IgD-negative memory B cell (primary cell): ENCODE data around the gene HIP1. TPM values are rescaled to one million over a fixed set of nuclear protein-coding genes. Genes with fewer than 3 reads are reported as not detected.
"Not testable (repeated sequence)": the region's sequence is repeated elsewhere in the genome, so short reads cannot be mapped to it uniquely, and the experiment has no call there.

ENCODE experiments used
- H3K27ac Mint-ChIP-seq, 3 donors: one replicate each; pipeline ENCODE4 v1.8.0; 2020 to 2022; ENCODE audit warnings: mild to moderate bottlenecking in 3 of 3, mixed read lengths in 3 of 3, moderate library complexity in 1 of 3
- H3K27me3 Mint-ChIP-seq: one replicate; pipeline ENCODE4 v1.8.0; 2021; ENCODE audit warnings: mixed read lengths
- H3K36me3 Mint-ChIP-seq: one replicate; pipeline ENCODE4 v1.8.0; 2020; ENCODE audit warnings: mild to moderate bottlenecking, mixed read lengths
- H3K4me1 Mint-ChIP-seq, 3 donors: one replicate each; pipeline ENCODE4 v1.8.0; 2020 to 2022; ENCODE audit warnings: mixed read lengths in 3 of 3, mild to moderate bottlenecking in 1 of 3
- H3K4me3 Mint-ChIP-seq, 4 donors: one replicate each; pipeline ENCODE4 v1.8.0; 2020 to 2022; ENCODE audit warnings: mild to moderate bottlenecking in 4 of 4, mixed read lengths in 4 of 4, moderate library complexity in 3 of 4
- H3K9me3 Mint-ChIP-seq, 3 donors: one replicate each; pipeline ENCODE4 v1.8.0; 2020 to 2021; ENCODE audit warnings: mixed read lengths in 3 of 3, mild to moderate bottlenecking in 1 of 3
- polyA plus RNA-seq: library from polyadenylated mRNA; unstranded; fragments of 300-500 nt; fragmentation: Illumina TruSeq; gene quantifications from one replicate; pipeline ENCODE4 v1.2.3, GENCODE V29; 2021

Gene HIP1
- polyA plus RNA-seq, 1 donor from 2014 or later: 3.4 TPM

GRCh38 chr7:75531359-75531821 lies 207.4 kb downstream of the HIP1 start:
- Mint-ChIP-seq H3K4me1 (peaks cover 15 to 17% (median 16%) of the 10 kb centered on the region in 3 donors), H3K27me3 (peaks cover 3% of the 10 kb centered on the region), H3K9me3 (no peaks in the 10 kb centered on the region), H3K36me3 (peaks cover 2% of the 10 kb centered on the region), H3K27ac (no peak overlapping the region), H3K4me3 (peak overlapping the region in 1 of 4 donors; percentile 49)

- Mint-ChIP-seq H3K4me1 (peaks cover 18 to 23% (median 19%) of the 10 kb centered on the region in 3 donors), H3K4me3 (peak overlapping the region; percentile 81 to 97 (median 89)), H3K27ac (peak overlapping the region in 2 of 3 donors; percentile 49 to 84)
- not testable (repeated sequence) for H3K27me3 Mint-ChIP-seq, H3K36me3 Mint-ChIP-seq, H3K9me3 Mint-ChIP-seq
Observed at GRCh38 chr7:75527224-75527722, 211.5 kb downstream of the HIP1 start.

DNA sequence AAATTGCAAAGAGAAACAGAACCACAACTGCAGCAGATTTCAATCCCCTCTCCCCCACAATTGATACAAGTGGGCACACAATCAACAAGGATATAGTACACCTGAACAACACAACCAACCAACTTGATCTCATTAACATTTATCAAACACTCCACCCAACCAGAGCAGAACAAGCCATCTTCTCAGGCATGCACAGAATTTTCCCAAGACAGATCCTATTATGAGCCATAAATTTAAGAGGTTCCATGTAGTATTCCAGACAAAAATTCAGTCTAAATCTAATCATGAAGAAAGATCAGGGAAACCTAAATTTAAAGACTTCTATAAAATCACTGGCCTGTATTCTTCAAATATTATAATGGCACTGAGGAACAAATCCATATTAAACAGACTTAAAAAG lies 217.0 kb downstream of the HIP1 start:
- peaks cover 16% of the 10 kb centered on the region for H3K36me3 Mint-ChIP-seq
- H3K27ac Mint-ChIP-seq, H3K4me3 Mint-ChIP-seq, H3K9me3 Mint-ChIP-seq, H3K27me3 Mint-ChIP-seq: not testable (repeated sequence)
- peaks cover 15 to 20% (median 18%) of the 10 kb centered on the region in 3 donors for H3K4me1 Mint-ChIP-seq

- not testable (repeated sequence) for H3K4me3 Mint-ChIP-seq, H3K27ac Mint-ChIP-seq, H3K9me3 Mint-ChIP-seq, H3K27me3 Mint-ChIP-seq
- peaks cover 16% of the 10 kb centered on the region for H3K36me3 Mint-ChIP-seq
- peaks cover 6 to 14% (median 11%) of the 10 kb centered on the region in 3 donors for H3K4me1 Mint-ChIP-seq
Observed at GRCh38 chr7:75518842-75519241, 219.9 kb downstream of the HIP1 start.

DNA sequence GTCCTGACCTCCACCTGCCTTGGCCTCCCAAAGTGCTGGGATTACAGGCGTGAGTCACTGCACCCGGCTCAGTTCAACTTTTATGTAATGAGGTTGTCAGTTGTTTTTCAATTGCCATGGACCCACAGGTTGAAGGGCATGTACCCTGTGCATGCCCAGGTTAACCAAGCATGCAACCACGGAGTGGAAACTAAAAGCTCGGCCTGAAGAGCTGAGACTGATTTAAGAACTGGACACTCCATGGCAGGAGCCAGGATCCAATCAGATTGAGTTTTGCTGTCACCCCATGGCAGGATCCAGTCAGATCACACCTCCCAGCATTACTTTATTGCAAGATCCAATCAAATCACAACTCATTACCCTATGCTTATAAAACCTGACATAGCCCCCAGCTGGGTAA lies 229.7 kb downstream of the HIP1 start:
- not testable (repeated sequence) for H3K9me3 Mint-ChIP-seq, H3K4me3 Mint-ChIP-seq, H3K36me3 Mint-ChIP-seq, H3K4me1 Mint-ChIP-seq, H3K27ac Mint-ChIP-seq, H3K27me3 Mint-ChIP-seq

- not testable (repeated sequence) for H3K36me3 Mint-ChIP-seq, H3K9me3 Mint-ChIP-seq, H3K27ac Mint-ChIP-seq, H3K4me1 Mint-ChIP-seq, H3K4me3 Mint-ChIP-seq, H3K27me3 Mint-ChIP-seq
Observed at GRCh38 chr7:75492020-75492419, 246.7 kb downstream of the HIP1 start, which contains the start of gene SPDYE5. Gene SPDYE5 (plus strand): TSS chr7:75492320. CDS start chr7:75494048, 1,728 bp downstream.

DNA sequence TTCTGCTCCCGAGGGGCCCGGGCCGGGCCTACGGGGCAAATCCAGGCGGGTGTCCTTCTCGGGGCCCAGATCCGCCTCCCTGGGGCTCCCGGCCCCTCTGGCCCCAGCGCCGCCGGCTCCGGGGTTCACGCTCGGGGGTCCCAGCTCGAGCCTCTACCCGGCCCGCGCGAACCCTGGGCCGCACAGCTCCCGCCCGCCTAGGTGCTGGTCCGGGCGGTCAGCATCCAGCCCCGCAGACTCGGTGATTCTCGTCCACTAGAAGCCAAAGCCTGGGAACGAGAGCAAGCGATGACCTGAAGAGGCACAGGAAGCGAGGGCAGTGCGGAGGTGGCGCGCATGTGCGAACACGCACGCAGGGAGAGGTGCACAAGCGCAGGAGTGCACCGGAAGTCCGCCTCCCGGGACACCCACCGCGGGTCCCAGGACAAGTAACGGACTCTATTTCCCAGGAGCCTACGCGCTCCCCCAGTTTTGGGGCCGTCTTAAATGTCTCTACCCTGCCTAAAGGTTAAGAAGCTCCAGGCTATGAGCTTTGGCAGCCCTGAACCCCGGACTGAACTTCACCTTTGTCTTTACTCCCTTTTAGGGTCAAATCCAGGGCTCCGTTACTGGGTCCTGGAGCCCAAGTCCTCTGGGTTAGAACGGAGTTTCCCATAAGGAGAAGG lies 252.6 kb downstream of the HIP1 start, which contains the start of gene POM121C:
TSS of gene POM121C (minus strand) at position 321 of the 665 bp plus-strand sequence. CDS start 44,803 bp downstream, outside the sequence.
- not testable (repeated sequence) for H3K4me1 Mint-ChIP-seq, H3K36me3 Mint-ChIP-seq, H3K9me3 Mint-ChIP-seq, H3K27me3 Mint-ChIP-seq
- Mint-ChIP-seq H3K4me3 (peak within 1 kb of the TSS; percentile 86 to 97 (median 90)), H3K27ac (peak within 1 kb of the TSS; percentile 50 to 73 (median 63))

DNA sequence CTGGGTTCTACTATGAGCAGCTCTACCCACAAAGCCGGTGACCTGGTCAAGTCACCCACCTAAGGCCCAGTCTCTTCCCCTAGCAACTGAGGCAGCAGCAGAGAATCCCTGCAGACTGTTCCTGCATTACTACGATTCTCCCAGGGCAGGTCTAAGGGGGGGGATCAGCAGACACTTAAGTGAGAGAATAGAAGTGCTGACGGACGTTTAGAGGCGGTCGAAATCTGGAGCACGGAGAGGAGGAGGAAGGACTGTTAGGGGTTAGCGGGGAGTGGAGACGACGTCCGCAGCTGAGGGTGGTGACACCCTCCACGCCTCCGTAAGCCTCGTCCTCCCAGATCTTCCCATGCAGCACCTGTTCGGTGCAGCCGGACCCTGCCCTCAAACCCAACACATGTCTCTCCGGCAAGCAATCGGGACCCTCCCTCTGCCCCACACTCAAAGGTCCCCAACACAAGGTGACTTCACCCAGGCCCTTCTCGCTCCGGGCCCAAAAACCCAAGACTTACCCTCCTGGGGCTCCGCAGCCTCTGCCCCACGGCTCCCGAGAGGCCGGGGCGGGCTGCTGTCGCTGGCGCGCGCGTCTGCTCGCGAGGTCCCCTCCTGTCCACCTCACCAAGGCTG lies 253.3 kb downstream of the HIP1 start:
- Mint-ChIP-seq H3K27ac (peak overlapping the region in 1 of 3 donors; percentile 39), H3K4me3 (peak overlapping the region; percentile 86 to 97 (median 90))
- H3K4me1 Mint-ChIP-seq, H3K27me3 Mint-ChIP-seq, H3K36me3 Mint-ChIP-seq, H3K9me3 Mint-ChIP-seq: not testable (repeated sequence)

Other genes starting within 250 kb of the HIP1 start
- gene SPDYE5, start 246.6 kb downstream of the HIP1 start, polyA plus RNA-seq: 0.24 TPM
- gene CCL26, start 33.3 kb upstream of the HIP1 start, polyA plus RNA-seq: not detected
- not detected for gene CCL24, start 74.9 kb upstream of the HIP1 start, polyA plus RNA-seq
- 66.0 TPM for gene RHBDD2, start 140.1 kb upstream of the HIP1 start, polyA plus RNA-seq
- gene POR, start 176.2 kb upstream of the HIP1 start, polyA plus RNA-seq: 50.2 TPM